Measurements from ENCODE around the gene PCDHB4.

GRCh38 chr5:141150224-141150992 lies 28.8 kb downstream of the PCDHB4 start:
- TF ChIP-seq, protein P1, sequence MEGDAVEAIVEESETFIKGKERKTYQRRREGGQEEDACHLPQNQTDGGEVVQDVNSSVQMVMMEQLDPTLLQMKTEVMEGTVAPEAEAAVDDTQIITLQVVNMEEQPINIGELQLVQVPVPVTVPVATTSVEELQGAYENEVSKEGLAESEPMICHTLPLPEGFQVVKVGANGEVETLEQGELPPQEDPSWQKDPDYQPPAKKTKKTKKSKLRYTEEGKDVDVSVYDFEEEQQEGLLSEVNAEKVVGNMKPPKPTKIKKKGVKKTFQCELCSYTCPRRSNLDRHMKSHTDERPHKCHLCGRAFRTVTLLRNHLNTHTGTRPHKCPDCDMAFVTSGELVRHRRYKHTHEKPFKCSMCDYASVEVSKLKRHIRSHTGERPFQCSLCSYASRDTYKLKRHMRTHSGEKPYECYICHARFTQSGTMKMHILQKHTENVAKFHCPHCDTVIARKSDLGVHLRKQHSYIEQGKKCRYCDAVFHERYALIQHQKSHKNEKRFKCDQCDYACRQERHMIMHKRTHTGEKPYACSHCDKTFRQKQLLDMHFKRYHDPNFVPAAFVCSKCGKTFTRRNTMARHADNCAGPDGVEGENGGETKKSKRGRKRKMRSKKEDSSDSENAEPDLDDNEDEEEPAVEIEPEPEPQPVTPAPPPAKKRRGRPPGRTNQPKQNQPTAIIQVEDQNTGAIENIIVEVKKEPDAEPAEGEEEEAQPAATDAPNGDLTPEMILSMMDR (IDR thresholded peaks at IDR 0.05), result no peak
- TF ChIP-seq ZFX (IDR thresholded peaks at IDR 0.05; ENCODE audit: borderline replicate concordance), result no peak

All from 22Rv1 (cell line).